Cardiac fibroblast (primary cell): ENCODE data around the gene IFNL1.

Source experiments
- DNase-seq, 2 donors: peaks; one replicate each; pipeline versions ENCODE4 v3.0.0 to v3.0.0-alpha.2; 2010; ENCODE audit warnings: low read depth in 2 of 2
- H3K4me3 ChIP-seq, 2 donors: replicated peaks in 1 of 2; 1 replicate in 1 of 2; 2 replicates in 1 of 2; pipeline ENCODE4 v1.5.1; 2011; ENCODE audit warnings: low read depth in 2 of 2, low read length in 2 of 2, mild to moderate bottlenecking in 2 of 2, moderate library complexity in 1 of 2
- CTCF ChIP-seq: IDR thresholded peaks from one replicate; pipeline ENCODE4 v1.5.1; 2011; ENCODE audit warnings: low read depth, mild to moderate bottlenecking, low read length, inconsistent platforms

IFNL1 gene

GRCh38 chr19:39252458-39252857 is 43.7 kb upstream of the IFNL1 start:
- H3K4me3 ChIP-seq, result no peak overlapping the region
- no peak for TF ChIP-seq CTCF
- DNase-seq, result no peak

- TF ChIP-seq CTCF, result no peak
- DNase-seq, result no peak
- H3K4me3 ChIP-seq, result no peak overlapping the region
Measured at GRCh38 chr19:39253374-39254149, 42.6 kb upstream of the IFNL1 start.

- no peak overlapping the region for H3K4me3 ChIP-seq
- TF ChIP-seq CTCF, result no peak
- no peak for DNase-seq
Measured at GRCh38 chr19:39254531-39255345, 41.5 kb upstream of the IFNL1 start.

GRCh38 chr19:39257227-39257626 is 39.0 kb upstream of the IFNL1 start:
- TF ChIP-seq CTCF, result no peak
- no peak for DNase-seq
- no peak overlapping the region for H3K4me3 ChIP-seq

- TF ChIP-seq CTCF, result no peak
- no peak for DNase-seq
- H3K4me3 ChIP-seq, result no peak overlapping the region
Measured at GRCh38 chr19:39261704-39262103, 34.5 kb upstream of the IFNL1 start.

- no peak for TF ChIP-seq CTCF
- no peak overlapping the region for H3K4me3 ChIP-seq
- no peak for DNase-seq
Measured at GRCh38 chr19:39262496-39262895, 33.7 kb upstream of the IFNL1 start.
